Sigmoid colon (tissue), 4 donors: Measurements from ENCODE around the gene RAC2.

ENCODE experiments used
- CTCF ChIP-seq, 4 experiments: fragments of 450-650 bp in 3 of 4; fragments of 200-600 bp in 1 of 4; IDR thresholded peaks; one replicate each; pipeline ENCODE4 v1.5.1; 2016 to 2019; ENCODE audit warnings: antibody characterized with exemption in 4 of 4, mild to moderate bottlenecking in 3 of 4, moderate library complexity in 2 of 4
- EP300 ChIP-seq, 4 donors: sonication (generic); formaldehyde crosslinking; IDR thresholded peaks; one replicate each; pipeline ENCODE4 v1.6.1; 2017; ENCODE audit warnings: antibody characterized with exemption in 4 of 4
- POLR2A ChIP-seq, 2 donors: fragments of 450-650 bp; IDR thresholded peaks; one replicate each; pipeline ENCODE4 v1.6.1; 2016; ENCODE audit warnings: antibody characterized with exemption in 2 of 2, mild to moderate bottlenecking in 2 of 2, moderate library complexity in 2 of 2
- POLR2AphosphoS5 ChIP-seq, 4 donors: sonication (generic); formaldehyde crosslinking; IDR thresholded peaks; one replicate each; pipeline ENCODE4 v1.6.1; 2017; ENCODE audit warnings: antibody characterized with exemption in 4 of 4

GRCh38 chr22:37292641-37293040, 48.6 kb upstream of the RAC2 start:
- TF ChIP-seq CTCF (IDR thresholded peaks at IDR 0.05) = no peak
- no peak for TF ChIP-seq POLR2A (IDR thresholded peaks at IDR 0.05)
- TF ChIP-seq POLR2AphosphoS5 (IDR thresholded peaks at IDR 0.05) = no peak
- no peak for TF ChIP-seq EP300 (IDR thresholded peaks at IDR 0.05)
